ENCODE measurements around the gene LDLRAD4.

Gene LDLRAD4

GRCh38 chr18:13366962-13367892 is 148.7 kb downstream of the LDLRAD4 start:
- DNase-seq = no peak

GRCh38 chr18:13368080-13368813 is 149.7 kb downstream of the LDLRAD4 start:
- no peak for DNase-seq

- no peak for DNase-seq
Measured at GRCh38 chr18:13369353-13369752, 150.8 kb downstream of the LDLRAD4 start.

GRCh38 chr18:13369756-13370510 is 151.4 kb downstream of the LDLRAD4 start:
- DNase-seq = no peak

- DNase-seq = no peak
Measured at GRCh38 chr18:13370995-13371625, 152.6 kb downstream of the LDLRAD4 start.

- DNase-seq = no peak
Measured at GRCh38 chr18:13371689-13372418, 153.3 kb downstream of the LDLRAD4 start.

GRCh38 chr18:13372531-13372951 is 154.0 kb downstream of the LDLRAD4 start:
- DNase-seq = no peak

- DNase-seq = no peak
Measured at GRCh38 chr18:13374096-13374467, 155.5 kb downstream of the LDLRAD4 start.

- DNase-seq = peak in 14 of 56 donors; percentile 27 to 55 (median 38)
Measured at GRCh38 chr18:13374468-13375301, 156.1 kb downstream of the LDLRAD4 start.

- peak in 18 of 56 donors; percentile 13 to 73 (median 43) for DNase-seq
Measured at GRCh38 chr18:13375302-13376255, 157.0 kb downstream of the LDLRAD4 start.

- DNase-seq = no peak
Measured at GRCh38 chr18:13376298-13376840, 157.8 kb downstream of the LDLRAD4 start.

- no peak for DNase-seq
Measured at GRCh38 chr18:13376841-13377351, 158.3 kb downstream of the LDLRAD4 start.

- no peak for DNase-seq
Measured at GRCh38 chr18:13377496-13377895, 158.9 kb downstream of the LDLRAD4 start.

- no peak for DNase-seq
Measured at GRCh38 chr18:13378150-13378549, 159.6 kb downstream of the LDLRAD4 start.

- no peak for DNase-seq
Measured at GRCh38 chr18:13379062-13379865, 160.7 kb downstream of the LDLRAD4 start.

GRCh38 chr18:13379930-13380690 is 161.6 kb downstream of the LDLRAD4 start:
- peak in 2 of 56 donors; percentile 22 to 27 for DNase-seq

All from nucleus accumbens (tissue), 56 donors.